GM19238 (cell line): Measurements from ENCODE around the gene HIVEP3.

ENCODE experiments used
- DNase-seq: peaks from one replicate; pipeline ENCODE4 v3.0.0; 2011; ENCODE audit warnings: low spot score; ENCODE audit not compliant: insufficient read length

Gene HIVEP3

DNA sequence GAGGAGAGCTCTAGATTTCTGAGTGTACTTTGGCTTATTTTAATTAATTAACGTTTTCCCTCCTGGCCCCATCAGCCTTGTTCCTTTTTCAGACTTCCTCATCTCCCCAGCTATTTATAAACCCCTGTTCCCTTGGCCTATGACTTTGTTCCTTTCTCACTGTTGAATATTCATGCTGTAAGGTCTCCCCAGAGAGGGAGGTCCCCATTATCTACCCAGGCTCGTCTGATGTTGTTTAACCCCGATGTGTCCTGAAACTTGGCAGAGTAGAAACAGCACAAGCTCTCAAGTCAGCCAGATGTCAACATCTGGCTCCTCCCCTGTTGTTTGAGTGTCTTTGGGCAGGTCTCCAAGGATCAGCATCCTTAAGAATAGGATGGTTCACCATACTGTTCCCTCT, 153.6 kb downstream of the HIVEP3 start:
- DNase-seq: no peak

DNA sequence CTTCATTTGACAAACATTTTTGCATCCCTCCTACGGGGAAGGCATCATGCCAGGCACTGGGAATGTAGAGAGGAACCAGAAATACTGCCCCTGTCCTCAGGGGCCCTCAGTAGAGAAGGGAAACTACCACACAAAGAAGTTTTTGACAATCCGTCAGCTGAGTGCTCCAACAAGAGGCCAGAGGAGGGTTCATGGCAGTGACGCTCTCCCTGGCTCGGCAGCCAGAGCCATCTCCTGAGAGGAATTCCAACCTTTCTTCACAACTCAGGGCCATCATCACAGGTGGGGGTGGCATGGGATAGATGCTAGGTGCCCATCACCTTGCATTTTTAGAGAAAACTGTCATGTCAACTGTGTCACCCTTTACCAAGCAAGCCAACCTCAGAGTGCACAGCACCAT, 154.1 kb downstream of the HIVEP3 start:
- no peak for DNase-seq

DNA sequence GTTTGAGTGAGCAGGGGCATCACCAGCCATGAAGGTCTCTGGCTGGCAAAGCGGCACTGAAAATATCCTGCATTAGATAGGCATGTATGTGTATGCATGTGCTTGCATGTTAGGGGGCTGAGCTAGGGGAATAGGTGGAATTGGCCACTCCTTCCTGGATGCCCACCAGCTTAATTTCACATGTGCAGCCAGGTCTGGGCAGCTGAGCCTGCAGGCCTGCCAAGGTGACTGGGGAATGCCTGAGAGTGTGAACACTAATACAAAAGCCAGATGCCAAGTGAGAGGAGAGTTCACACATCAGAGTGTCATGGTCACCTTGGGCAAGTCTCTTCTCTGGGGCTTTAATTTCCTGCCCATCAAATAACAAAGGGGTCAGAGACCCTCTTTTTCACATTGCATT, 155.9 kb downstream of the HIVEP3 start:
- DNase-seq: no peak

- no peak for DNase-seq
Observed at GRCh38 chr1:41762251-41762650, 156.5 kb downstream of the HIVEP3 start.

DNA sequence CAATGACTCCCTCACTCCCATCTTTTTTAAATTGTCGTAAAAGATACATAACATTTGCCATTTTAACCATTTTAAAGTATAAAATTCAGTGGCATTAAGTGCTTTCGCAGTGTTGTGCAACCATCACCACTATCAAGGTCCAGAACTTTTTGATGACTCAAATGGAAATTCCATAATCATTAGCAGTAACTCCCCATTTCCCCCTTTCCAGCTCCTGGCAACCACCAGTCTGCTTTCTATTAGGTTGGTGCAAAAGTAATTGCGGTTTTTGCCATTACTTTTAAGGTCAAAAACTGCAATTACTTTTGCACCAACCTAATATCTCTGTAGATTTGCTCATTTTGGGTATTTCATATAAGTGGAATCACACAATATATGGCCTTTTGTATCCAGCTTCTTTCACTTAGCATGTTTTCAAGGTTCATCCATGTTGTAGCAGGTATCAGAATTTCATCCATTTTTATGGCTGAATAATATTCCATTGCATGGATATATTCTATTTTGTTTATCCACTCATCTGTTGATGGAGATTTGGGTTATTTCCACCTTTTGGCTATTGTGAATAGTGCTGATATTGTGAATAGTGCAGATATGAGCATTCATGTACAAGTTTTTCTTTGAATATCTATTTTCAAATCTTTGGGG, 159.7 kb downstream of the HIVEP3 start:
- no peak for DNase-seq

DNA sequence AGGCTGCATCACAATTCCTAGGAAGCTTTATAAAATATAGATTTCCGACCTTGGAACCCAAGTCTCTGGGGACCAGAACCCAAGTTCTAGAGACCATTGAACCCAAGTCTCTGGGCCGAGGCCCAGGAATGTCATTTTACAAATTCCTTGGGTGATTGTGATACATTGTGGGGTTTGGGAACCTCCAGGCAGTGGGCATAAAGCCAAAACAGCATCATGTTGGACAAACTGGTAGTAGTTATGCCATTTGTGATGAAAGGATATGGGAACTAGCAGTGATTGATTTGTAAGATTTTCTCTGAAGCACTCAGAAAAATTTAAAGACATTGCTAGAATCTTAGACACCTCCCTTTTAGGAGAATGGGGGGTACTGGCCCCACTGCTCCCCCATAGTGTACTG, 160.2 kb downstream of the HIVEP3 start:
- DNase-seq: no peak

- no peak for DNase-seq
Observed at GRCh38 chr1:41754540-41754939, 164.2 kb downstream of the HIVEP3 start.

DNA sequence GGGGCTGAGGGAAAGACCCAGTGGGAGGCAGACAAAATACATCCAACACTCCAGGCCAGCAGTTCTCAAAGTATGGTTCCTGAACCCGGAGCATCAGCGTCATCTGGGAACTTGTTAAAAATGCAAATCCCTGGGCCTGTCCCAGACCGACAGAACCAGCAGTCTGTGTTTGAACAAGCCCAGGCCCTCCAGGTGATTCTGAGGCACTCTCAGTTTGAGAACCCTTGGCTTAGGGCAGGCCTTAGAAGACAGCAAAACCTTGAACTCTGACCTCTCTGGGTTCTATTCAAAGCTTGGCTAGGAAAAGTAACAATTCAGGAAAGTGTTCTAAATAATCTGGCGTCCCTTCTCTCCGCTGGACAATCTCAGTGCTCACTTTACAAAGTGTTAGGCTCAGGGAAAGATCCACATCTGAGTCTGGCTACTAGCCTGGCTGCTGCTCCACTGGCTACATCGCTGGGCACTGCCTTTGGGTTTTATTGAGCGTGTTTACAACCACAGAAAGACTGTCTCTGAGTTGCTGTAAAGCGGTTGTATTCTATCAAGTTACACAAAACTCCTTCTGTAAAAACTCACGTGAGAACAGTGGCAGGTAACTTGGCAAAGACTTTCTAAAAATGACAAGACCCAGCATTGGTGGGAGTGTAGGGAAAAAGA, 166.1 kb downstream of the HIVEP3 start:
- no peak for DNase-seq

GRCh38 chr1:41751804-41752513, 166.8 kb downstream of the HIVEP3 start:
- peak; percentile 61 for DNase-seq

- DNase-seq: no peak
Observed at GRCh38 chr1:41749991-41750745, 168.6 kb downstream of the HIVEP3 start.

DNA sequence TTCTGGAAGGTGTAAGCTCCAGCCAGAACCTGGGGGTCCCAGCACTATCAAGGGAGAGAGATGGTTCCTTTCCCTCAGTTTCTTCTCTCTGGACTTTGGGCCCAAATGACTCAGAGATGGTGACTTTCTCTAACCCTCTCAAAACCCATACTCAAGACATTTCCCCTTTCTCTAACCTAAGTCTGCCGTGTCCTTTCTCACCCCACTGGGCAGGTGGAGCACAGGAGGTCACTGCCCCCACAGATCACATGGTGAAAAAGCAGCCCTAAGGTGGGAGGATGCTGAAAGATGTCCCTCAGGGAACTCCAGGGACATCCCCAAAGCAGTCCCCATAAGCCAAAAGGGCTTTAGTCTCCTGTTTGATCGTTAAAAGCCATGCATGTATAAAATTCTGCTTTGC, 173.7 kb downstream of the HIVEP3 start:
- no peak for DNase-seq

DNA sequence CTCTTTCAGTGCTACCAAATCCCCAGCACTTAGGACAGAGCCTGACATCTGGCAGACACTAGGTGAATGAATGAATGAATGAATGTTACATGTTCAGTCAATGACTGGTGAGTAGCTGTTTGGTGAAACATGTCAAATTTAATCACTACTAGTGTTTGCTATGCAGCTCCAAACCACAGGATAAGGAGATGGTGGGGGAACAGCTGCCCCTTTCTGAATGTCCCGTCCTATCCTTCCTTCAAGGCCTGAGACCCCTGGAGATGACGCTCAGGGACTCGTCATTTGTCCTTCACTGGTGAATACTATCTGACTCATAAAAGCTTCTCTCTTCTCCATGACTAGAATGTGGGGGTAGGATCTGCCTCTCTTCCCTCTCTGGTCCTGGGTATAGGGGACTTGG, 175.4 kb downstream of the HIVEP3 start:
- no peak for DNase-seq

- no peak for DNase-seq
Observed at GRCh38 chr1:41742219-41742618, 176.5 kb downstream of the HIVEP3 start.

- no peak for DNase-seq
Observed at GRCh38 chr1:41741244-41741643, 177.5 kb downstream of the HIVEP3 start.

DNA sequence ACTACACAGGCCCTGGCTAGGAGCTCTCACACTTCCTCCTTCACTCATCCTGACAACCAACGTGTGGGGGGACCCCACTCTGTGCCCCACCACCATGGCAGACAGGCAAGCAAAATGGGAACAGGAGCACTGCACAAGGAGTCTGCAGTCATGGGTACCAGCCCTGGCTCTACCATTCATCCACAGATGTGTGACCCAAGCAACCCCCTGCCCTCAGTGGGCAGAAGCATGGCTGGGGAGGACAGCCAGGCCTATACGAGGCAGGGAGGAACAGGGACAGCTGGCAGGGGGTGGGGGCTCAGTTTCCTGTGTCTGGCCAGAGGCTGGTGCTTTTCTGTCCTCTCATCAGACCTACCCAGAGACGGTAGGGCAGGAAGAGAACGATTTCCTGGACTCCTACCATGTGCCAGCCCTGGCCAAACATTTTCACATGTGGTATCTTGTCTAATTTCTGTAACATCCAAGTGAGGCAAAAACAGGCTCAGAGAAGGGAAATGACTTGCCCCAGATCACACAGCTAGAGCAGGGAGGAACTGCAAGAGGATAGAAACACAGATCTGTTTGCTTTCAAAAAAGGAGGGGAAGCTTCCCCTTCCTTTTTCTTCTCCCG, 178.0 kb downstream of the HIVEP3 start:
- no peak for DNase-seq

GRCh38 chr1:41740058-41740457, 178.7 kb downstream of the HIVEP3 start:
- DNase-seq: no peak

DNA sequence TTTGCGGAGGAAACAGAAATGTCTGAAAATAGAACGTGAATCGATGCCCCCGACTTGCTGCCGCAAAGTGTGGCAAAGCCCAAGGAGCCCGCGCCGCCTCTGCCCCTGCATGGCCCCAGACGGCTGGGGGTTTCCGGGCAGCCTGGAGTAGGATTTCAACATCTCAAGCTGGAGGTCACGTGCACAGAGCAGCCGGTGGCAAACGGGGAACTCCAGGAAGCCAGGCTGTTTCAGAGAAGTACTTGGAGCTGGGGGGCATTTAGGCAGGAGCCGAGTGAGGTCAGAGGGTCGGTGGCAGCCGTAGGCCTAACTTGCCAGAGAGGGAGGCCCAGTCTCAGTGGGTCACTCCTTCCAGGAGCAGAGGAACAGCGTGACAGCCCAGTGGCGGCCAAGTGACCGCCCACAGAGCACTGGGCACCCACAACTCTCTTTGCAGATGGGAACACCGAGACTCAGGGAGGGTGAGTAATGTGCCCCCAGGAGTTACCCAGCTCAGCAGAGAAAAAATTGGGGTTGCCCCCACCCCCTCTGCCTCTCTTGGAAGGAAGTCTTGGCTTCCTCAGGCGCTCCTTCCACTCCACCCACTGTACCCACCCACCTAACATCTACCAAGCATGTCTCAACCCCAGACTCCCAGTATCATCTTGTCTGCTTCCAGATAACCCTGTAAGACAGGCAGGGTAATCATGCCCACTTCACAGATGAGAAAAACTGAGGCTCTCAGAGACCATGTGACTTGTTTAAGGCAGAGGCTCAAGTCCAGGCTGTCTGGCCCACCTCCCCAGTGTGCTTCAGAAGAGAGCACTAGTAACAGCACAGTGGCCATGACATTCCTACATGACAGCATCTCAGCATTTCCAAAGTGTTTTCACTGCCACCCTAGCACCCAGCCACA, 179.4 kb downstream of the HIVEP3 start:
- peak; percentile 73 for DNase-seq

DNA sequence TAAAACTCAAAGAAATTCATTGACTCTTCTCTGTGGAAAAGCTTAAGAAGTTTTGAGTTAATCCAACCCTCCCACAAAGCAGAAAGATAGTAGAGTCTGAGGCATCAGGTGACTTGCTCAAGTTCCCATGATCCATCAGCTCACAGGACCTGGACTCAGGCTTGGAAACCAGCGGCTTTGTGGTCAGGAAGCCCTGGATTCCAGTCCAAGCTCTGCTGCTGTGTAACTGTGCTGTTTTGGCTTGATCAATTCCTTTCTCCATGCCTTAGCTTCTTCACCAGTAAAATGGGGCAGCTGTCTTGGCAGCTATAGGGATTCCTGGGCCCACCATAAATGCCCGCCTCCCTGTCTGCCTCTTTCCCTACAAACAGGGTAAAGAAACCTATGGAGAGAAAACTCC, 180.2 kb downstream of the HIVEP3 start:
- DNase-seq: no peak

GRCh38 chr1:41738006-41738405, 180.7 kb downstream of the HIVEP3 start:
- DNase-seq: no peak

GRCh38 chr1:41735631-41736260, 183.0 kb downstream of the HIVEP3 start:
- no peak for DNase-seq
